CD4-positive, alpha-beta T cell treated with Interleukin-17A for 4 hours (primary cell): ENCODE data around the gene ERN2.

Experiments used
- DNase-seq: peaks from one replicate; pipeline ENCODE4 v3.0.0-alpha.2; 2020; ENCODE audit warnings: mixed read lengths

The ERN2 gene

GRCh38 chr16:23683487-23683886 is 29.5 kb downstream of the ERN2 start:
- DNase-seq = no peak

- no peak for DNase-seq
These were observed 30.8 kb downstream of the ERN2 start for GRCh38 chr16:23682181-23682580.

GRCh38 chr16:23679986-23680336 is 33.1 kb downstream of the ERN2 start:
- DNase-seq = no peak

- no peak for DNase-seq
These were observed 33.6 kb downstream of the ERN2 start for GRCh38 chr16:23679274-23679985.

- peak; percentile 75 for DNase-seq
These were observed 34.4 kb downstream of the ERN2 start, which contains the start of gene PLK1 for GRCh38 chr16:23678430-23679273. Gene PLK1, plus strand, starts transcription at chr16:23678889. Its CDS starts 44 bp downstream, at chr16:23678933.

GRCh38 chr16:23676924-23677480 is 36.0 kb downstream of the ERN2 start:
- DNase-seq = no peak

- DNase-seq = no peak
These were observed 38.9 kb downstream of the ERN2 start for GRCh38 chr16:23673971-23674614.

- no peak for DNase-seq
These were observed 42.8 kb downstream of the ERN2 start for GRCh38 chr16:23670137-23670776.

GRCh38 chr16:23668873-23669272 is 44.1 kb downstream of the ERN2 start:
- no peak for DNase-seq

GRCh38 chr16:23668225-23668624 is 44.8 kb downstream of the ERN2 start:
- no peak for DNase-seq

GRCh38 chr16:23667355-23667659 is 45.7 kb downstream of the ERN2 start:
- no peak for DNase-seq

GRCh38 chr16:23666571-23667354 is 46.3 kb downstream of the ERN2 start:
- DNase-seq = no peak

GRCh38 chr16:23663918-23664317 is 49.1 kb downstream of the ERN2 start:
- DNase-seq = no peak

- no peak for DNase-seq
These were observed 61.0 kb downstream of the ERN2 start for GRCh38 chr16:23651943-23652468.

- DNase-seq = no peak
These were observed 62.2 kb downstream of the ERN2 start for GRCh38 chr16:23650674-23651416.

- DNase-seq = no peak
These were observed 70.7 kb downstream of the ERN2 start for GRCh38 chr16:23642246-23642774.

GRCh38 chr16:23640931-23641765 is 71.9 kb downstream of the ERN2 start, which contains the start of the genes DCTN5 and PALB2:
Gene DCTN5, plus strand, starts transcription at chr16:23641466. Its CDS starts 77 bp downstream, at chr16:23641543.
Gene PALB2, minus strand, starts transcription at chr16:23641310. Its CDS starts 153 bp downstream, at chr16:23641157.
- peak; percentile 84 for DNase-seq

GRCh38 chr16:23640615-23640930 is 72.4 kb downstream of the ERN2 start:
- DNase-seq = no peak
